IMR-90 (cell line): Measurements from ENCODE around the gene MAPRE3.

Source experiments
- MAFK ChIP-seq: IDR thresholded peaks from 2 replicates; pipeline ENCODE4 v1.6.1; 2012; ENCODE audit warnings: low read depth, low read length, improper control_type of control experiment
- MXI1 ChIP-seq: IDR thresholded peaks from 2 replicates; pipeline ENCODE4 v1.6.1; 2012; ENCODE audit warnings: low read depth, mild to moderate bottlenecking, low read length, moderate library complexity, borderline replicate concordance
- POLR2A ChIP-seq: IDR thresholded peaks from 2 replicates; pipeline ENCODE4 v1.6.1; 2012; ENCODE audit warnings: mild to moderate bottlenecking, low read depth, low read length
- RFX5 ChIP-seq: IDR thresholded peaks from 2 replicates; pipeline ENCODE4 v1.8.0; 2012; ENCODE audit warnings: low read depth, mild to moderate bottlenecking, low read length, moderate library complexity
- SMC3 ChIP-seq: fragments of 150-350 bp; IDR thresholded peaks from 2 replicates; pipeline ENCODE4 v1.6.1; 2016; ENCODE audit warnings: low read depth, mild to moderate bottlenecking, antibody characterized with exemption, low read length, moderate library complexity
- TF ChIP-seq, protein P1 (sequence below): conservative IDR thresholded peaks from 2 replicates; pipeline ENCODE4 v1.5.1; 2012; ENCODE audit warnings: mild to moderate bottlenecking, low read depth, low read length, improper control_type of control experiment
- TF ChIP-seq, protein P2 (sequence below): fragments of 150-350 bp; IDR thresholded peaks from 2 replicates; pipeline ENCODE4 v1.6.1; 2016; ENCODE audit warnings: low read depth, mild to moderate bottlenecking, low read length, moderate library complexity, borderline replicate concordance
- TF ChIP-seq, protein P3 (sequence below): fragments of 150-350 bp; IDR thresholded peaks from 2 replicates; pipeline ENCODE4 v1.6.1; 2017; ENCODE audit warnings: mild to moderate bottlenecking, antibody characterized with exemption, low read length, low read depth

DNA sequence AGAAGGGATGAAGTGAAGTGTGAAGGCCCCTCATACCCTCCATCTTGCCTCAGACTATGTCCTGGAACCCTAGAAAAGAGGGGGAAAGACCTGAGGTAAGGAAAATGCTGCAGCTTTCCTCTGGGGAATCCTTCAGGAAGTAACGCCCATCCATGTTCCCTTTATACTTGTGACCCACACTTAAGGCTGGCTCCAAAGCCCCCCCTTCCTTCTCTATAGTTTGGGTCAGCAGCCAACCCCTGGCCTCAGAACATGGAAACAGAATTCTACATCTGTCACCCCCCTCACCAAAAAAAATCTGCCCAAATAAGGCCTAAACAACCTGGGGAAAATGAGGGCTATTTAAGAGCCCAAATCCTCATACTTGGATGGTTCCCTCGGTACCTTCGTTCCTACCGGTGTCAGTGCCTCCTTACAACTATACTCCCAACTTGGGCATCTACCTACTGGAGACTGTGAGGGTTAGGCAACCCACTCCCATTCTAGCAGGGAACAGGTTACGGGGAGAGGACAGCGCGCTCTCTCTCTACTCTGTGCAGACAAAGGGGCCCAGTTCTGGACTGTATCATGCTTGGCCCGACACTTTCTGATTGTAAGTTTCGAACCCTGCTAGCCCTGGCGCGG lies 100.3 kb downstream of the MAPRE3 start:
- TF ChIP-seq, protein P1, sequence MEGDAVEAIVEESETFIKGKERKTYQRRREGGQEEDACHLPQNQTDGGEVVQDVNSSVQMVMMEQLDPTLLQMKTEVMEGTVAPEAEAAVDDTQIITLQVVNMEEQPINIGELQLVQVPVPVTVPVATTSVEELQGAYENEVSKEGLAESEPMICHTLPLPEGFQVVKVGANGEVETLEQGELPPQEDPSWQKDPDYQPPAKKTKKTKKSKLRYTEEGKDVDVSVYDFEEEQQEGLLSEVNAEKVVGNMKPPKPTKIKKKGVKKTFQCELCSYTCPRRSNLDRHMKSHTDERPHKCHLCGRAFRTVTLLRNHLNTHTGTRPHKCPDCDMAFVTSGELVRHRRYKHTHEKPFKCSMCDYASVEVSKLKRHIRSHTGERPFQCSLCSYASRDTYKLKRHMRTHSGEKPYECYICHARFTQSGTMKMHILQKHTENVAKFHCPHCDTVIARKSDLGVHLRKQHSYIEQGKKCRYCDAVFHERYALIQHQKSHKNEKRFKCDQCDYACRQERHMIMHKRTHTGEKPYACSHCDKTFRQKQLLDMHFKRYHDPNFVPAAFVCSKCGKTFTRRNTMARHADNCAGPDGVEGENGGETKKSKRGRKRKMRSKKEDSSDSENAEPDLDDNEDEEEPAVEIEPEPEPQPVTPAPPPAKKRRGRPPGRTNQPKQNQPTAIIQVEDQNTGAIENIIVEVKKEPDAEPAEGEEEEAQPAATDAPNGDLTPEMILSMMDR: no peak
- TF ChIP-seq RFX5: no peak
- no peak for TF ChIP-seq SMC3
- no peak for TF ChIP-seq POLR2A
- no peak for TF ChIP-seq MXI1
- no peak for TF ChIP-seq MAFK
- TF ChIP-seq, protein P2, sequence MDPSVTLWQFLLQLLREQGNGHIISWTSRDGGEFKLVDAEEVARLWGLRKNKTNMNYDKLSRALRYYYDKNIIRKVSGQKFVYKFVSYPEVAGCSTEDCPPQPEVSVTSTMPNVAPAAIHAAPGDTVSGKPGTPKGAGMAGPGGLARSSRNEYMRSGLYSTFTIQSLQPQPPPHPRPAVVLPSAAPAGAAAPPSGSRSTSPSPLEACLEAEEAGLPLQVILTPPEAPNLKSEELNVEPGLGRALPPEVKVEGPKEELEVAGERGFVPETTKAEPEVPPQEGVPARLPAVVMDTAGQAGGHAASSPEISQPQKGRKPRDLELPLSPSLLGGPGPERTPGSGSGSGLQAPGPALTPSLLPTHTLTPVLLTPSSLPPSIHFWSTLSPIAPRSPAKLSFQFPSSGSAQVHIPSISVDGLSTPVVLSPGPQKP: no peak
- TF ChIP-seq, protein P3, sequence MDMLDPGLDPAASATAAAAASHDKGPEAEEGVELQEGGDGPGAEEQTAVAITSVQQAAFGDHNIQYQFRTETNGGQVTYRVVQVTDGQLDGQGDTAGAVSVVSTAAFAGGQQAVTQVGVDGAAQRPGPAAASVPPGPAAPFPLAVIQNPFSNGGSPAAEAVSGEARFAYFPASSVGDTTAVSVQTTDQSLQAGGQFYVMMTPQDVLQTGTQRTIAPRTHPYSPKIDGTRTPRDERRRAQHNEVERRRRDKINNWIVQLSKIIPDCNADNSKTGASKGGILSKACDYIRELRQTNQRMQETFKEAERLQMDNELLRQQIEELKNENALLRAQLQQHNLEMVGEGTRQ: no peak
